IMR-90 (cell line): Measurements from ENCODE around the gene MMP3. TPM values are rescaled to one million over a fixed set of nuclear protein-coding genes. Genes with fewer than 3 reads are reported as not detected.

Experiments used
- ATAC-seq: fragments of 200-7000 bp; cut with Tn5 transposase; 2 replicates; pipeline ENCODE4 v1.9.1; 2020; ENCODE audit warnings: low read depth, mild to moderate bottlenecking, moderate library complexity
- Bru-seq: library from RNA; stranded (reverse); fragments of 400-500 nt; gene quantifications from one replicate; lab custom pipeline; 2021; lab: Mats Ljungman, UMichigan
- BruChase-seq, 2 experiments: library from RNA; stranded (reverse); fragments of 400-500 nt; gene quantifications; one replicate each; lab custom pipeline; 2021; lab: Mats Ljungman, UMichigan
- BruUV-seq: library from RNA; stranded (reverse); fragments of 400-500 nt; replicated peaks from 2 replicates; lab custom pipeline; 2021; lab: Mats Ljungman, UMichigan
- CTCF ChIA-PET: fragments of 300-600 bp; formaldehyde crosslinking; extraction: SDS; loops from one replicate; lab custom pipeline; 2021; ENCODE audit warnings: antibody characterized with exemption; lab: Yijun Ruan, JAX
- POLR2A ChIA-PET: fragments of 300-600 bp; sonication (Branson Sonifier 250); formaldehyde crosslinking; loops from one replicate; lab custom pipeline; 2022; ENCODE audit warnings: antibody characterized with exemption; ENCODE audit not compliant: unreplicated experiment; lab: Charles Lee
- DNase-seq: peaks from one replicate; pipeline ENCODE4 v3.0.0; 2013
- H2AFZ ChIP-seq: replicated peaks from 2 replicates; pipeline ENCODE3; 2013; ENCODE audit warnings: low read length, mild to moderate bottlenecking; ENCODE audit not compliant: poor library complexity
- H2AK5ac ChIP-seq: 2 replicates; pipeline ENCODE4 v1.6.1; 2013; ENCODE audit warnings: low read depth, low read length, inconsistent platforms
- H2AK9ac ChIP-seq: replicated peaks from 2 replicates; pipeline ENCODE3; 2013; ENCODE audit warnings: mild to moderate bottlenecking, low read depth, low read length, moderate library complexity; ENCODE audit not compliant: poor library complexity
- H2BK120ac ChIP-seq: 2 replicates; pipeline ENCODE4 v1.6.1; 2013; ENCODE audit warnings: low read depth, low read length, inconsistent platforms
- H2BK15ac ChIP-seq: 3 replicates; pipeline ENCODE4 v1.6.1; 2013; ENCODE audit warnings: low read depth, low read length, inconsistent platforms
- H2BK20ac ChIP-seq: 2 replicates; pipeline ENCODE4 v1.6.1; 2013; ENCODE audit warnings: low read depth, mild to moderate bottlenecking, inconsistent platforms, low read length, moderate library complexity
- H2BK5ac ChIP-seq: 2 replicates; pipeline ENCODE4 v1.6.1; 2013; ENCODE audit warnings: mild to moderate bottlenecking, low read depth, low read length, inconsistent platforms; ENCODE audit not compliant: poor library complexity, severe bottlenecking
- H3K14ac ChIP-seq: replicated peaks from 2 replicates; pipeline ENCODE4 v1.6.1; 2013; ENCODE audit warnings: low read depth, low read length, inconsistent platforms
- H3K18ac ChIP-seq: 2 replicates; pipeline ENCODE4 v1.6.1; 2013; ENCODE audit warnings: low read depth, low read length, control low read depth
- H3K23ac ChIP-seq: 2 replicates; pipeline ENCODE4 v1.6.1; 2013; ENCODE audit warnings: low read depth, low read length, inconsistent platforms
- H3K27ac ChIP-seq: 2 replicates; pipeline ENCODE4 v1.5.1; 2013; ENCODE audit warnings: mild to moderate bottlenecking, control low read depth, low read length; ENCODE audit not compliant: insufficient read depth
- H3K27me3 ChIP-seq: 2 replicates; pipeline ENCODE4 v1.6.1; 2013; ENCODE audit warnings: low read length; ENCODE audit not compliant: control insufficient read depth, insufficient read depth
- H3K36me3 ChIP-seq: 2 replicates; pipeline ENCODE4 v1.6.1; 2013; ENCODE audit warnings: low read length, mixed read lengths; ENCODE audit not compliant: control insufficient read depth, insufficient read depth
- H3K4ac ChIP-seq: 2 replicates; pipeline ENCODE4 v1.6.1; 2013; ENCODE audit warnings: low read depth, low read length, inconsistent platforms
- H3K4me1 ChIP-seq: 2 replicates; pipeline ENCODE4 v1.6.1; 2013; ENCODE audit warnings: low read length, mixed read lengths; ENCODE audit not compliant: control insufficient read depth, insufficient read depth
- H3K4me2 ChIP-seq: 2 replicates; pipeline ENCODE4 v1.6.1; 2013; ENCODE audit warnings: low read depth, mild to moderate bottlenecking, control low read depth, low read length, moderate library complexity
- H3K4me3 ChIP-seq: 2 replicates; pipeline ENCODE4 v1.5.1; 2013; ENCODE audit warnings: low read depth, mild to moderate bottlenecking, control low read depth, low read length, moderate library complexity; ENCODE audit not compliant: insufficient read depth
- H3K56ac ChIP-seq: 2 replicates; pipeline ENCODE4 v1.6.1; 2013; ENCODE audit warnings: low read length, inconsistent platforms; ENCODE audit not compliant: insufficient read depth; ENCODE audit errors: extremely low read depth
- H3K79me1 ChIP-seq, 2 experiments: 2 replicates each; pipeline ENCODE4 v1.6.1; 2013; ENCODE audit warnings: low read length in 2 of 2, inconsistent platforms in 1 of 2, low read depth in 1 of 2
- H3K9ac ChIP-seq: 2 replicates; pipeline ENCODE4 v1.6.1; 2013; ENCODE audit warnings: low read depth, low read length, control low read depth
- H3K9me1 ChIP-seq: 2 replicates; pipeline ENCODE4 v1.6.1; 2013; ENCODE audit warnings: low read length, inconsistent platforms; ENCODE audit not compliant: insufficient read depth
- H3K9me3 ChIP-seq: 2 replicates; pipeline ENCODE4 v1.6.1; 2013; ENCODE audit warnings: low read length; ENCODE audit not compliant: control insufficient read depth, insufficient read depth
- H4K20me1 ChIP-seq: 2 replicates; pipeline ENCODE4 v1.6.1; 2013; ENCODE audit warnings: low read length, inconsistent platforms; ENCODE audit not compliant: insufficient read depth
- H4K5ac ChIP-seq: 2 replicates; pipeline ENCODE4 v1.6.1; 2013; ENCODE audit warnings: mild to moderate bottlenecking, low read depth, low read length, control low read depth
- H4K8ac ChIP-seq, 2 experiments: 2 replicates each; pipeline ENCODE4 v1.6.1; 2013; ENCODE audit warnings: low read depth in 2 of 2, low read length in 2 of 2, control low read depth in 1 of 2, inconsistent platforms in 1 of 2
- H4K91ac ChIP-seq: 2 replicates; pipeline ENCODE4 v1.6.1; 2013; ENCODE audit warnings: low read depth, low read length, inconsistent platforms; ENCODE audit not compliant: insufficient read depth
- CEBPB ChIP-seq: IDR thresholded peaks from 2 replicates; pipeline ENCODE4 v1.6.1; 2012; ENCODE audit warnings: low read depth, low read length, improper control_type of control experiment
- FOS ChIP-seq: fragments of 150-350 bp; IDR thresholded peaks from 2 replicates; pipeline ENCODE4 v1.6.1; 2016; ENCODE audit warnings: low read depth, low read length
- MXI1 ChIP-seq: IDR thresholded peaks from 2 replicates; pipeline ENCODE4 v1.6.1; 2012; ENCODE audit warnings: low read depth, mild to moderate bottlenecking, low read length, moderate library complexity, borderline replicate concordance
- NFE2L2 ChIP-seq: fragments of 150-350 bp; IDR thresholded peaks from 2 replicates; pipeline ENCODE4 v1.6.1; 2016; ENCODE audit warnings: low read depth, mild to moderate bottlenecking, low read length
- RAD21 ChIP-seq: IDR thresholded peaks from 2 replicates; pipeline ENCODE4 v1.6.1; 2012; ENCODE audit warnings: low read length, improper control_type of control experiment
- RCOR1 ChIP-seq: IDR thresholded peaks from 2 replicates; pipeline ENCODE4 v1.6.1; 2012; ENCODE audit warnings: mild to moderate bottlenecking, low read length, improper control_type of control experiment; ENCODE audit not compliant: insufficient replicate concordance
- WGBS, 2 experiments: methylation state at CpG; one replicate each; pipeline versions ENCODE4 v1.1.5 to v1.1.7; 2013; ENCODE audit warnings: missing lambda C conversion rate in 2 of 2; ENCODE audit not compliant: insufficient read length in 1 of 2; ENCODE audit errors: extremely low coverage in 2 of 2; 5-methylcytosine and 5-hydroxymethylcytosine counted together
- dilution Hi-C: fragments of 300-500 bp; cut with HindIII; formaldehyde crosslinking; loops from one replicate; pipeline ENCODE4 v1.14.3; 2018; ENCODE audit warnings: low sequenced_read_pairs; ENCODE audit not compliant: unreplicated experiment
- in situ Hi-C: fragments of 300-500 bp; cut with MboI; formaldehyde crosslinking; loops from 3 replicates; pipeline ENCODE4 v1.14.3; 2019; ENCODE audit warnings: low sequenced_read_pairs, inconsistent platforms, mixed read lengths
- intact Hi-C: fragments of 100-400 bp; cut with micrococcal nuclease; formaldehyde crosslinking; loops from 2 replicates; pipeline ENCODE4 v1.10.0; 2022
- long read RNA-seq: library from polyadenylated mRNA; unstranded; transcript quantifications from one replicate; pipeline ENCODE4 v2.0.0, GENCODE V29; 2021; ENCODE audit not compliant: unreplicated experiment
- polyA plus RNA-seq, 3 experiments: library from polyadenylated mRNA; depleted of rRNA; stranded (reverse); fragments of >200 nt; gene quantifications; 2 replicates each; pipeline ENCODE4 v1.2.3, GENCODE V29; 2012; ENCODE audit warnings: low replicate concordance in 1 of 3
- total RNA-seq: library from RNA; depleted of rRNA; stranded (reverse); fragments of >200 nt; gene quantifications from 2 replicates; pipeline ENCODE4 v1.2.3, GENCODE V29; 2012; rRNA removed

MMP3 gene
- under 0.01 and 0.28 TPM in 2 replicates for total RNA-seq
- 0.29 and 0.39 TPM in 2 replicates for polyA plus RNA-seq (2012; rRNA removed)
- polyA plus RNA-seq (2012; cell fraction: cytosol; rRNA removed): 0.03 and 0.09 TPM in 2 replicates
- 0.04 and 0.09 TPM in 2 replicates for polyA plus RNA-seq (2012; cell fraction: nucleus; rRNA removed; ENCODE audit: low replicate concordance)
- Bru-seq, nascent RNA: percentile 21 among the genes with signal in this experiment
- BruChase-seq, experiment 1, labeled RNA remaining after a 6-hour chase: percentile 15 among the genes with signal in this experiment
- percentile 21 among the genes with signal in this experiment for BruChase-seq, experiment 2, labeled RNA remaining after a 2-hour chase
- long read RNA-seq, partial matches to known transcripts: 0 of 1 reads
- long read RNA-seq, other reads (novel, unspliced or antisense): 0 of 1 reads

GRCh38 chr11:102843489-102843888 lies at the start of gene MMP3:
TSS of gene MMP3 (minus strand) at chr11:102843609. CDS start at chr11:102843546, 63 bp downstream.
- DNase-seq (peak; percentile 10), ATAC-seq (peak; percentile 72)
- Histone ChIP-seq H3K36me3 (no peaks in the 10 kb centered on the region), H3K4me2 (no peak within 1 kb of the TSS), H2BK15ac (0 out of 3 replicates have a peak within 1 kb of the TSS, but pooled peaks have one; percentile 44), H2BK20ac (no peak within 1 kb of the TSS; the same call in 1 of the 2 replicates), H4K8ac (peak within 1 kb of the TSS in 1 of 2 experiments; percentile 5; a peak in 1 of 4 replicates), H3K9me3 (no peaks in the 10 kb centered on the region), H3K79me1 (no peaks in the 10 kb centered on the region), H3K9me1 (peaks cover 7% of the 10 kb centered on the region), H4K91ac (no peak within 1 kb of the TSS), H2BK5ac (no peak within 1 kb of the TSS), H2AFZ (no peak within 1 kb of the TSS), H3K4me1 (peaks cover 4% of the 10 kb centered on the region), H3K9ac (no peak within 1 kb of the TSS), H4K5ac (no peak within 1 kb of the TSS), H3K27ac (no peak within 1 kb of the TSS), H4K20me1 (no peaks in the 10 kb centered on the region), H3K14ac (peak within 1 kb of the TSS; percentile 78; the same call in 1 of the 2 replicates), H3K56ac (no peak within 1 kb of the TSS), H2BK120ac (no peak within 1 kb of the TSS), H2AK9ac (no peak within 1 kb of the TSS), H3K23ac (peak within 1 kb of the TSS; percentile 16; the same call in 1 of the 2 replicates), H2AK5ac (no peak within 1 kb of the TSS), H3K18ac (no peak within 1 kb of the TSS), H3K4ac (peak within 1 kb of the TSS; percentile 19), H3K27me3 (no peaks in the 10 kb centered on the region), H3K4me3 (no peak within 1 kb of the TSS)
- intact Hi-C loops (no loop called here), dilution Hi-C loops (no loop called here), in situ Hi-C loops (no loop called here)
- WGBS, 2 experiments: 100% methylated on average over 1 of the region's 4 CpGs; no CpG with 5 or more reads in 1 of the 2 experiments
- BruUV-seq: no TSS peak
- ChIA-PET CTCF (no interaction called here), POLR2A (no interaction called here)
- no peak for TF ChIP-seq RAD21
- TF ChIP-seq MXI1: no peak
- no peak for TF ChIP-seq FOS
- no peak for TF ChIP-seq RCOR1
- TF ChIP-seq NFE2L2: no peak
- TF ChIP-seq CEBPB: no peak
